ENCODE data around the gene GRIN1. TPM values are rescaled to one million over a fixed set of nuclear protein-coding genes. Genes with fewer than 3 reads are reported as not detected.

Gene GRIN1
- total and polyA plus RNA-seq, 2 of the 13 experiments (the other 11 are each of a cell fraction or from before 2014, with no cell fraction given) = 0.13 TPM; not detected in 1

DNA sequence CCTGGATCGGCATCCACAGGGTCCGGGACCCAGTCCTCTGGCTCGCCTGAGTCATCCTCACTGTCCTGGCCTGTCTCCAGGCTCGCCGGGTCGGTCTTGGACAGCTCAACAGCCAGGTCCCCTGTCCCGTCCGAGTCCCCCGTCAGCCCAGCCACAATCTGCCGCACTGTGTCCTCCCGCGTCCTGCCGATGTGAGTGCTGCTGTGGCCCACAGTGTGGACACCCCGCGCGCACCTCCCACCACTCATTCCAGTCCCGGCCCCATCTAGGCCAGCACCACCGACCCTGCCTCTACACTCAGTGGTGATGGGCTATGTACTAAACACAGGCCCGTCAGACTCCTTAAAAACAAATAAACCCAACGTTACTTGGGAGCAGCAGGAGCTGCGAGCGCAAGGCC lies 42.7 kb downstream of the GRIN1 start (continued):
- TF ChIP-seq, protein P1, sequence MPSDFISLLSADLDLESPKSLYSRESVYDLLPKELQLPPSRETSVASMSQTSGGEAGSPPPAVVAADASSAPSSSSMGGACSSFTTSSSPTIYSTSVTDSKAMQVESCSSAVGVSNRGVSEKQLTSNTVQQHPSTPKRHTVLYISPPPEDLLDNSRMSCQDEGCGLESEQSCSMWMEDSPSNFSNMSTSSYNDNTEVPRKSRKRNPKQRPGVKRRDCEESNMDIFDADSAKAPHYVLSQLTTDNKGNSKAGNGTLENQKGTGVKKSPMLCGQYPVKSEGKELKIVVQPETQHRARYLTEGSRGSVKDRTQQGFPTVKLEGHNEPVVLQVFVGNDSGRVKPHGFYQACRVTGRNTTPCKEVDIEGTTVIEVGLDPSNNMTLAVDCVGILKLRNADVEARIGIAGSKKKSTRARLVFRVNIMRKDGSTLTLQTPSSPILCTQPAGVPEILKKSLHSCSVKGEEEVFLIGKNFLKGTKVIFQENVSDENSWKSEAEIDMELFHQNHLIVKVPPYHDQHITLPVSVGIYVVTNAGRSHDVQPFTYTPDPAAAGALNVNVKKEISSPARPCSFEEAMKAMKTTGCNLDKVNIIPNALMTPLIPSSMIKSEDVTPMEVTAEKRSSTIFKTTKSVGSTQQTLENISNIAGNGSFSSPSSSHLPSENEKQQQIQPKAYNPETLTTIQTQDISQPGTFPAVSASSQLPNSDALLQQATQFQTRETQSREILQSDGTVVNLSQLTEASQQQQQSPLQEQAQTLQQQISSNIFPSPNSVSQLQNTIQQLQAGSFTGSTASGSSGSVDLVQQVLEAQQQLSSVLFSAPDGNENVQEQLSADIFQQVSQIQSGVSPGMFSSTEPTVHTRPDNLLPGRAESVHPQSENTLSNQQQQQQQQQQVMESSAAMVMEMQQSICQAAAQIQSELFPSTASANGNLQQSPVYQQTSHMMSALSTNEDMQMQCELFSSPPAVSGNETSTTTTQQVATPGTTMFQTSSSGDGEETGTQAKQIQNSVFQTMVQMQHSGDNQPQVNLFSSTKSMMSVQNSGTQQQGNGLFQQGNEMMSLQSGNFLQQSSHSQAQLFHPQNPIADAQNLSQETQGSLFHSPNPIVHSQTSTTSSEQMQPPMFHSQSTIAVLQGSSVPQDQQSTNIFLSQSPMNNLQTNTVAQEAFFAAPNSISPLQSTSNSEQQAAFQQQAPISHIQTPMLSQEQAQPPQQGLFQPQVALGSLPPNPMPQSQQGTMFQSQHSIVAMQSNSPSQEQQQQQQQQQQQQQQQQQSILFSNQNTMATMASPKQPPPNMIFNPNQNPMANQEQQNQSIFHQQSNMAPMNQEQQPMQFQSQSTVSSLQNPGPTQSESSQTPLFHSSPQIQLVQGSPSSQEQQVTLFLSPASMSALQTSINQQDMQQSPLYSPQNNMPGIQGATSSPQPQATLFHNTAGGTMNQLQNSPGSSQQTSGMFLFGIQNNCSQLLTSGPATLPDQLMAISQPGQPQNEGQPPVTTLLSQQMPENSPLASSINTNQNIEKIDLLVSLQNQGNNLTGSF (CRISPR knock-in tag; IDR thresholded peaks at IDR 0.05) = no peak
- TF ChIP-seq, protein P2, sequence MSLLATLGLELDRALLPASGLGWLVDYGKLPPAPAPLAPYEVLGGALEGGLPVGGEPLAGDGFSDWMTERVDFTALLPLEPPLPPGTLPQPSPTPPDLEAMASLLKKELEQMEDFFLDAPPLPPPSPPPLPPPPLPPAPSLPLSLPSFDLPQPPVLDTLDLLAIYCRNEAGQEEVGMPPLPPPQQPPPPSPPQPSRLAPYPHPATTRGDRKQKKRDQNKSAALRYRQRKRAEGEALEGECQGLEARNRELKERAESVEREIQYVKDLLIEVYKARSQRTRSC (CRISPR knock-in tag; IDR thresholded peaks at IDR 0.05; ENCODE audit: low read depth) = no peak
- no peak for TF ChIP-seq PRMT3 (CRISPR knock-in tag; IDR thresholded peaks at IDR 0.05; ENCODE audit: borderline replicate concordance, low read depth)
- TF ChIP-seq NCOA1 (CRISPR knock-in tag; IDR thresholded peaks at IDR 0.05) = no peak
- no peak for TF ChIP-seq ZNF564 (CRISPR knock-in tag; IDR thresholded peaks at IDR 0.05)
- TF ChIP-seq ARID2 (CRISPR knock-in tag; IDR thresholded peaks at IDR 0.05; ENCODE audit: borderline replicate concordance) = no peak
- no peak for TF ChIP-seq ZBTB3 (CRISPR knock-in tag; IDR thresholded peaks at IDR 0.05; ENCODE audit: borderline replicate concordance, low read depth)
- TF ChIP-seq, protein P3, sequence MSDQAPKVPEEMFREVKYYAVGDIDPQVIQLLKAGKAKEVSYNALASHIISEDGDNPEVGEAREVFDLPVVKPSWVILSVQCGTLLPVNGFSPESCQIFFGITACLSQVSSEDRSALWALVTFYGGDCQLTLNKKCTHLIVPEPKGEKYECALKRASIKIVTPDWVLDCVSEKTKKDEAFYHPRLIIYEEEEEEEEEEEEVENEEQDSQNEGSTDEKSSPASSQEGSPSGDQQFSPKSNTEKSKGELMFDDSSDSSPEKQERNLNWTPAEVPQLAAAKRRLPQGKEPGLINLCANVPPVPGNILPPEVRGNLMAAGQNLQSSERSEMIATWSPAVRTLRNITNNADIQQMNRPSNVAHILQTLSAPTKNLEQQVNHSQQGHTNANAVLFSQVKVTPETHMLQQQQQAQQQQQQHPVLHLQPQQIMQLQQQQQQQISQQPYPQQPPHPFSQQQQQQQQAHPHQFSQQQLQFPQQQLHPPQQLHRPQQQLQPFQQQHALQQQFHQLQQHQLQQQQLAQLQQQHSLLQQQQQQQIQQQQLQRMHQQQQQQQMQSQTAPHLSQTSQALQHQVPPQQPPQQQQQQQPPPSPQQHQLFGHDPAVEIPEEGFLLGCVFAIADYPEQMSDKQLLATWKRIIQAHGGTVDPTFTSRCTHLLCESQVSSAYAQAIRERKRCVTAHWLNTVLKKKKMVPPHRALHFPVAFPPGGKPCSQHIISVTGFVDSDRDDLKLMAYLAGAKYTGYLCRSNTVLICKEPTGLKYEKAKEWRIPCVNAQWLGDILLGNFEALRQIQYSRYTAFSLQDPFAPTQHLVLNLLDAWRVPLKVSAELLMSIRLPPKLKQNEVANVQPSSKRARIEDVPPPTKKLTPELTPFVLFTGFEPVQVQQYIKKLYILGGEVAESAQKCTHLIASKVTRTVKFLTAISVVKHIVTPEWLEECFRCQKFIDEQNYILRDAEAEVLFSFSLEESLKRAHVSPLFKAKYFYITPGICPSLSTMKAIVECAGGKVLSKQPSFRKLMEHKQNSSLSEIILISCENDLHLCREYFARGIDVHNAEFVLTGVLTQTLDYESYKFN (CRISPR knock-in tag; conservative IDR thresholded peaks at IDR 0.05) = no peak
- TF ChIP-seq, protein P4, sequence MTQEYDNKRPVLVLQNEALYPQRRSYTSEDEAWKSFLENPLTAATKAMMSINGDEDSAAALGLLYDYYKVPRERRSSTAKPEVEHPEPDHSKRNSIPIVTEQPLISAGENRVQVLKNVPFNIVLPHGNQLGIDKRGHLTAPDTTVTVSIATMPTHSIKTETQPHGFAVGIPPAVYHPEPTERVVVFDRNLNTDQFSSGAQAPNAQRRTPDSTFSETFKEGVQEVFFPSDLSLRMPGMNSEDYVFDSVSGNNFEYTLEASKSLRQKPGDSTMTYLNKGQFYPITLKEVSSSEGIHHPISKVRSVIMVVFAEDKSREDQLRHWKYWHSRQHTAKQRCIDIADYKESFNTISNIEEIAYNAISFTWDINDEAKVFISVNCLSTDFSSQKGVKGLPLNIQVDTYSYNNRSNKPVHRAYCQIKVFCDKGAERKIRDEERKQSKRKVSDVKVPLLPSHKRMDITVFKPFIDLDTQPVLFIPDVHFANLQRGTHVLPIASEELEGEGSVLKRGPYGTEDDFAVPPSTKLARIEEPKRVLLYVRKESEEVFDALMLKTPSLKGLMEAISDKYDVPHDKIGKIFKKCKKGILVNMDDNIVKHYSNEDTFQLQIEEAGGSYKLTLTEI (CRISPR knock-in tag; conservative IDR thresholded peaks at IDR 0.05) = no peak
- TF ChIP-seq, protein P5, sequence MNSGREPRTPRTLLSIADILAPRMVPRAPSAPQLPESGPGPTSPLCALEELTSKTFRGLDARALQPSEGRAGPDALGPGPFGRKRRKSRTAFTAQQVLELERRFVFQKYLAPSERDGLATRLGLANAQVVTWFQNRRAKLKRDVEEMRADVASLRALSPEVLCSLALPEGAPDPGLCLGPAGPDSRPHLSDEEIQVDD (CRISPR knock-in tag; IDR thresholded peaks at IDR 0.05; ENCODE audit: borderline replicate concordance) = no peak
- no peak for TF ChIP-seq ZNF839 (CRISPR knock-in tag; IDR thresholded peaks at IDR 0.05; ENCODE audit: borderline replicate concordance)

All from HepG2 (cell line).